GM18909 (cell line): ENCODE measurements around the gene XRCC4.

Source experiments
- ATAC-seq: cut with Tn5 transposase; IDR thresholded peaks from one replicate; pipeline ENCODE4 v1.9.1; 2021; ENCODE audit warnings: mild to moderate bottlenecking; ENCODE audit not compliant: unreplicated experiment, poor library complexity

Gene XRCC4

GRCh38 chr5:83169571-83170337, 92.4 kb downstream of the XRCC4 start:
- ATAC-seq = no peak

GRCh38 chr5:83172011-83172410, 94.7 kb downstream of the XRCC4 start:
- no peak for ATAC-seq

GRCh38 chr5:83172655-83173054, 95.3 kb downstream of the XRCC4 start:
- ATAC-seq = no peak

GRCh38 chr5:83173826-83174225, 96.5 kb downstream of the XRCC4 start:
- no peak for ATAC-seq

- ATAC-seq = no peak
Observed at GRCh38 chr5:83177803-83178202, 100.5 kb downstream of the XRCC4 start.

GRCh38 chr5:83179966-83180365, 102.6 kb downstream of the XRCC4 start:
- no peak for ATAC-seq

GRCh38 chr5:83184534-83184933, 107.2 kb downstream of the XRCC4 start:
- ATAC-seq = no peak

GRCh38 chr5:83192947-83193346, 115.6 kb downstream of the XRCC4 start:
- ATAC-seq = no peak

- no peak for ATAC-seq
Observed at GRCh38 chr5:83197326-83197967, 120.1 kb downstream of the XRCC4 start.

- ATAC-seq = no peak
Observed at GRCh38 chr5:83199126-83199525, 121.8 kb downstream of the XRCC4 start.

GRCh38 chr5:83204651-83205050, 127.3 kb downstream of the XRCC4 start:
- ATAC-seq = peak; percentile 57

GRCh38 chr5:83209963-83210362, 132.6 kb downstream of the XRCC4 start:
- no peak for ATAC-seq

GRCh38 chr5:83219077-83219476, 141.7 kb downstream of the XRCC4 start:
- ATAC-seq = no peak

GRCh38 chr5:83219495-83219894, 142.1 kb downstream of the XRCC4 start:
- no peak for ATAC-seq

GRCh38 chr5:83220331-83220730, 143.0 kb downstream of the XRCC4 start:
- ATAC-seq = no peak

GRCh38 chr5:83222906-83223305, 145.6 kb downstream of the XRCC4 start:
- ATAC-seq = no peak

- ATAC-seq = no peak
Observed at GRCh38 chr5:83227611-83228010, 150.3 kb downstream of the XRCC4 start.

- no peak for ATAC-seq
Observed at GRCh38 chr5:83230511-83230910, 153.2 kb downstream of the XRCC4 start.

GRCh38 chr5:83244516-83244915, 167.2 kb downstream of the XRCC4 start:
- ATAC-seq = no peak

GRCh38 chr5:83245037-83245436, 167.7 kb downstream of the XRCC4 start:
- ATAC-seq = no peak

GRCh38 chr5:83246071-83246470, 168.7 kb downstream of the XRCC4 start:
- ATAC-seq = no peak

GRCh38 chr5:83249156-83249555, 171.8 kb downstream of the XRCC4 start:
- no peak for ATAC-seq
